Muscle of back (tissue), 13 donors: Measurements from ENCODE around the gene CCDC185. TPM values are rescaled to one million over a fixed set of nuclear protein-coding genes. Genes with fewer than 3 reads are reported as not detected.

ENCODE experiments used
- DNase-seq, 3 donors: peaks; one replicate each; pipeline versions ENCODE4 v3.0.0 to v3.0.0-alpha.2; 2013
- long read RNA-seq, 9 donors: transcript quantifications; one replicate each; lab custom pipeline, GENCODE V29; 2026
- polyA plus RNA-seq, 10 donors: library from polyadenylated mRNA; unstranded; fragments of 120-200 nt; gene quantifications; one replicate each; pipeline ENCODE4 v1.2.1, GENCODE V29; 2013; ENCODE audit not compliant: insufficient read length in 10 of 10

The CCDC185 gene
- polyA plus RNA-seq: not detected
- long read RNA-seq, donor 1: 0 reads
- long read RNA-seq, donor 2: 0 reads
- long read RNA-seq, donor 3: 0 reads
- long read RNA-seq, donor 4: 0 reads
- long read RNA-seq, donor 5: 0 reads
- long read RNA-seq, donor 6: 0 reads
- long read RNA-seq, donor 7: 0 reads
- long read RNA-seq, donor 8: 0 reads
- long read RNA-seq, donor 9: 0 reads

DNA sequence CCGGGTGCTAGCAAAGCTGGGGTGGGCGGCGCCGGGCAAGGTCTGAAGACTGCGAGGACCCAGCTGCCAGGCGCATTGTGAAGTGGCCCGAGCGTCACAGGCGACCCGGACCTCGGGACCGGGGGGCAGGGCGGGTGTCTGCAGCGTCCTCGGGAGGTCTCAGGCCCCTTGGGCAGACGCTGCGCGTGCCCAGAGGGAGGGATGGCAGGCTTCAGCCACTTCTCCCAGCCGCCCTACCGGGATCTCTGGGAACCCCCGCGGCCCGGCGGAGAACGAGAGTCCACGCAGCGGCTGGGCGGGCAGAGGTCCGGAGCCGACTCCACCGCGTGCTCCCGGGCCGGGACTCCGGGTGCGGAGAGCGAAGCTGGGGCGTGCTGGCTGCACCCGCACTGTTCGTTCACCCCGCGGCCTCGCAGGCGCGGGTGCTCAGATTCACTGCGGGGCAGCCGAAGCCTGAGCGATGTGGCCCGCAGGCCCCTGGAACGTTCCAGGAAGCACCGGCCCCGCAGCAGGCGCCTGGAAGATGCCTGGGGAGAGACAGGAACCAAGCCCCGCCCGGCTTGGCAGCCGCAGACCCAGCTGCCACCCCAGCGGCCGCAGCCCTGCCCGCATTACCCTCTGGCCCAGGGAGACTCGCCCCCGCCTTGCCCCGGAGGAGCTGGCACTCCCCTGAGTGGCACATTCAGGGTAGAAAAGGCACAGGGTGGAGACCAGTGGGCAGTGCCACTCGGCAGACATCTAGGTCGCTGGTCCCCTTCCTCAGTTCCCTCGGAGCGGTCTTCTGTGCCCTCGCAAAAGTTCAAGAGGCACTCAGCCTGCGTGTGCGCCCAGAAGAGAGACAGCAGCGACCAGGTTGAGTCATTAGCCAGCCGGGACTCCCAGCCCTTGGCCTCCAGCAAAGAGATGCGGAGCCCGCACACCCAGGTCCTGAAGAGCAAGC lies at the start of gene CCDC185:
Gene CCDC185 (plus strand): TSS at position 141 of the 940 bp plus-strand sequence. CDS start 61 bp downstream, at position 202.
- DNase-seq: peak in 1 of 3 donors; percentile 13

DNA sequence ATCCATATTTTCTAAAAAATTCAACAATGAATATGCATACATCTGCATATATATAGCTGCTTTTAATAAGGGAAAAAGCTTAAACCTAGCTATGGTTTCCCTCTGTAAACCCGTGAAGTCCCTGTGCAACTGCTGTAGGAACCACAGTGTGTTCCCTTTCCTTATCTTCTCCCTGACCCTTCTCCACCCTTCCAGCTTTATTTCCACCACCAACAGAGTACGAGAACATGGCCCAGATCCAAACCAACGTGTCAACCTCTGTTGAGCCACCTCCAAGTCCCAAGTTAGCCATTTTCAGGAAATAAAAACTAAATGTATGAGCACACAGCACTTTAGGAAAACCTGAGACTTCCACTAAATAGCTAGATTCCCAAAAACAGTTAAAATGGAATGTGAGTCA lies 49.5 kb upstream of the CCDC185 start:
- DNase-seq: no peak

DNA sequence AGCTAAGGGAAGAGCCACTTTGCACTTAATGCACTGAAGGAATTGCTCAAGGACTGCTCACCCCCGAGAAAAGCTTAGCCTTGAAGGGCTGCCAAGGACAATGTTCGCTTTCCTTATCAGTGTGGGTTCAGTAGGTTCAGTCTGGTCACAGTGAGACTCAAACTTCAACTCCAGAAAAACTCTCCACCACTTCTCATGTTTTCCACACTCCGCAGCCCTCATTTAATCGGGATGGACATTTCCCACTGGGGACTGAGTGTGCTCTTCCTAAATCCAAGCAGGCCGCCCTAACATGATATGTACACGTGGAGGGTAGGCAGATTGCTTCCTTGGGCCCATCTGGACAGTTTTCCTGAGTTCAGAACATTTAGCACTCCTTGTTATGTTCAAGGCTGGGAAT lies 48.7 kb upstream of the CCDC185 start:
- peak in 1 of 3 donors; percentile 13 for DNase-seq

DNA sequence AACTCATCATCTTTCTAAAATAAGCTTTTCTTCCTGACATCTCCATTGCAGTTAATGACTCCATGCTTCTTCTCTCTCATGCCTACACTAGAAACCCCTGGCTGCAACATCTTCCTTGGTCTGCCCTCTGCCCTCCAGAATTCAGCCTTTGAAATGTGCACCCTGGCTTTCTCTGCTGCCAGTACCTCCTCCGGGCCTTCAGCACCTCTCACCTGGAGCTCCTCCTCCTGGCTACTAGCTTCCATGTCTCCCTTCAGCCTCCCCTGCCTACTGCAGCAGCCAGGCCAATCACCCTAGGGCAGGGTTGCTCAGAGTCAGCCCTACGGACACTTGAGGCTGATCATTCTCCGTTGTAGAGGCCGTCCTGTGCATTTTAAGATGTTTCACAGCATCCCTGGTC lies 47.5 kb upstream of the CCDC185 start:
- DNase-seq: no peak

DNA sequence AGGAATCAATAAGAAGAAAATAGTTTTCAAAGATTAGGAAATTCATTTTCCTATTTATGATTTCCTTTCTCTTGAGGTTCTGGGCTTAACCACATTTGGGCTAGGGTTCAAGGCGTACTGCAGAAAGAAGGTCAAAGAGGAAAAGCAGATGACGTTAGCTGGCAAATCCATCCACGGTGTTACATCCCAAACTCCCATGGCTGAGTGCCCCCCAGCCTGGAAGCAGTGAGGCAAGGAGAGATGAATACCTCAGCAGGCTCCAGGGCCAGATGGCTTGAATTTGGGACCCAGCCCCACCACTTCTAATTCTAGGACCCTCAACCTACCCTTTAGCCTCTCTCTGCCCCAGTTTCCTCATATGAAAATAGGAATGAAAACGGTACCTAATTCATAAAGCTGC lies 46.9 kb upstream of the CCDC185 start:
- no peak for DNase-seq

DNA sequence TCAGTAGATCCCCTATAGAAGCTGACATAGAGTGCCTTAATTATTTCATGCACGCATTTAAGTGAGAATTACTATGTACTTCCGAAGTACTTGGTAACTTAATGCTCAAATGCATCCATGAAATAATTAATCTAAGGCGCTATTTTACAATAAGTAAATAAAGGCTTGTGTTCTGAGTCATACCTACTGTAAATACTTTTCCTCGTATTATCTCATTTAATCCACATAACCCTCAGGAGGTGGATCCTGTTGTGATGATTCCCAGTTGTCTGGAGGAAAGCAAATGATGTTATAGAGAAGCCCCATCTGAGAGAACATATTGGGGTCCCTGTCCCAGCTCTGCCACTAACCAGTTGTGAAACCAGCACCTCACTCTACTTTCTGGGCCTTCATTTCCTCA lies 45.6 kb upstream of the CCDC185 start:
- DNase-seq: no peak

GRCh38 chr1:223348439-223348838 lies 44.8 kb upstream of the CCDC185 start:
- no peak for DNase-seq

DNA sequence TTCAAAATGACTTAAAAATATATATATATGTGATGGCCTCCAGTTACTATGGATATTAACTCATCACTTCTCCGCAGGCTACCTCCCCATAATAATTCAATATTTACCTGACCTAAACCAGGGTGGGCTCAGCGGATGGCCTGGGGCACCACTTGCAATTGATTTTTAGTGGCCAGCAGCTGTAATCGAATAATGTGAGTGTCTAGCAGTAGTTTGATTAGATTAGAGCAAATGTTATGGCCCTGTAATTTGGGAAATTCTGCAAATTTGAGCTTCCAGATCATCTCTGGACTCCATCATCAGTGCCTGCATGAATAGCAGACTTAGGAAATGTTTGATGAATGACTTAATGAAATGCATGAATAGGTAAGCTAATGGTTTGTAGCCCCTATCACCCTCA lies 44.0 kb upstream of the CCDC185 start:
- DNase-seq: no peak

DNA sequence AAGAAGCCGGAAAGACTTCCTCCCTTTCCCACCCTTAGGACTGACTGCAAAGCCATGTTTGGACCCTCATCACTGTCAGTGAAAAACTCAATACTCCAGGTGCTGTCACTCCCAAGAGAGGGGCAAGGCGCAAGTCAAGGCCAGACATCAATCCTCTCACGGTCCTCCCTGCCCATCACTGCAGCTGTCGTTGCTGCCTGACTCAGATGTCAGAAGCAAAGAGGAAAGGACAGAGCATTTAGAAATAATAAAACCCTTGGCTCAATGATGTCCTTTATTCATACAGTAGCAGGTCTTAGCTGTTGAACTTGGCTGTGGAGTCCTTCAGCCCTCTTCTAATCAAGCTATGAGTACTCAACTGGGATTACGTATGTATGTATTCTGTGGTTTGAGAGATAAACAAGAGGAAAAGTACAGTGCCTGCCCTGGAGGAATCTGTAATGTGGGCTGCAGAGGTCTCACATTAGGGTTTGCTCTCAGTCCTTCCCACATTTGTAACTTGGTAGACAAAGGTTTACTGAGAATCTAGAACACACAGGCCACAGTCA lies 42.8 kb upstream of the CCDC185 start:
- DNase-seq: no peak

GRCh38 chr1:223352944-223353343 lies 40.3 kb upstream of the CCDC185 start:
- DNase-seq: no peak

DNA sequence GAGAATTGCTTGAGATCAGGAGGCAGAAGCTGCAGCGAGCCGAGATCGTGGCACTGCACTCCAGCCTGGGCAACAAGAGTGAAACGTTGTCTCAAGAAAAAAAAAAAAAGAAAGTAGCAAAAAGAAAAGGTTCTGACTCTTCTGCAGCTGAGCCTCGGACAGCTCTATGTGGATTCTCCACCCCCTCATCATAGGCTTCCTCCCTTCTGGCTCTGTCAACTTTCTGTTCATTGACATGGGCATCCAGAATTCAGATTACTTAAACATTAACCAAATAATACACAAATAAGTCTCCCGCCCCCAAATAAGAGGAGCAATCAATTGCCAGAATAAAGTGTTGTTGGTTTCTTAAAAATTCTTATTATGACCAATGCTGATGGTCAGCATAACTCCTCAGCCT lies 39.3 kb upstream of the CCDC185 start:
- no peak for DNase-seq

GRCh38 chr1:223355699-223356098 lies 37.5 kb upstream of the CCDC185 start:
- DNase-seq: no peak

DNA sequence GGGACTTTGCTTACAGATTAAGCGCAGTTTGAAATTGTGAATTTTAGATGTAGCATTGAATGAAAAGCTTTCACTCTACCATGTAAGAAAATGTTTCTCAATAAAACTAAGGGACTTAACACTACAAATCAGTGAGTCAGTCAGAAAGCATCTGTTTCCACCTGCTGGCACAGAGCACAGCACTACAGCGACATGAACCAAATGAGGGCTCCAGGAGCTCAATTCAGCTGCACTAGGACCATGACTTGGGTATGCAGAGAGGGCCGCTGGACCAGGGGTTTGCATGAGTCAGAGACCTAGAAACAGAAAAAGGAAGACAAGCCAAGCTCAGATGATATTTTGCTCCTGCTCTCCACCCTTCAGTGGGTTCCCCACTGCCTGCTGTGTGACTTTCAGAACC lies 34.4 kb upstream of the CCDC185 start:
- no peak for DNase-seq

GRCh38 chr1:223363057-223363855 lies 30.0 kb upstream of the CCDC185 start:
- DNase-seq: peak in 2 of 3 donors; percentile 39 to 80

DNA sequence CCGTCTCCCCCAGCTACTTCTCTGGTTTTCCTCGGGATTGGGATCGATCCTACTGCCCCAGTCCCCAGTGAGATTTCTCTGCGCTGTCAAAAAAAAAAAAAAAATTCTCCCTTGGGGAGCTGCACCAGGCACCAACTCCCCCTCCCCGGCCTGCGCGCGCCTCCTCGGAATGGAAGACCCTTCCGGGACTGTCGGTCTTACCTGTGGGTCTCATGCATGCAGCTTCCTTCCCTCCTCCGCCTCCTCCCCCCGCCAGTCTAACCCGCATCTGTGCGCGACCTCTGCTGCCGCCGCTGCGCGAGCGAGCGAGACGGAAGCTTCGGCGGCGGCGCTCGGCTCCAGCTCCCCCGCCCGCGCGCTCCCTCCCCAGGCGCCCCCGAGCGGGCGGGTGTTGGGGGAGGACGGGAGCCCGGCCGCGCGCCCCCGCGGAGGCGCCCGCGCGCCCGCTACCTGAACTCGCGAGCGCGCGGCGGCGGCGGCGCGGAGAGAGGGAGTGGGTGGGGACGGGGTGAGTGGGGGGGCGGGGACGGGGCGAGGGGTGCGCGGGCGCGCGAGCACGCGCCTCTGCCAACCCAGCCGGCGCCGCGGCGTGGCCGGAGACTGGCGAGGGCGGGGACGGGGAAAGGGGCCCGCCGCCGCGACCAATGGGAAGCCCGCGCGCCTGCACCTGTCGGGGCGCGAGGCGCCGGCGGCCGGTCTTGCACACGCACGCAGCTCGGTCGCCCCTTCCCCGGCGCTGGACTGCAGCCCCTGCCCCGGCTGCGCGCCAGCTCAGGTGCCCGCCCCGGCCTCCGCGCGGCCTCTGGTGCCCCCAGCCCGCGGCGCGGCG lies 29.1 kb upstream of the CCDC185 start, which contains the start of gene SUSD4:
Gene SUSD4 (minus strand): TSS at position 321 of the 829 bp plus-strand sequence. CDS start 751 bp downstream, outside the sequence.
- peak; percentile 20 to 64 (median 33) for DNase-seq

DNA sequence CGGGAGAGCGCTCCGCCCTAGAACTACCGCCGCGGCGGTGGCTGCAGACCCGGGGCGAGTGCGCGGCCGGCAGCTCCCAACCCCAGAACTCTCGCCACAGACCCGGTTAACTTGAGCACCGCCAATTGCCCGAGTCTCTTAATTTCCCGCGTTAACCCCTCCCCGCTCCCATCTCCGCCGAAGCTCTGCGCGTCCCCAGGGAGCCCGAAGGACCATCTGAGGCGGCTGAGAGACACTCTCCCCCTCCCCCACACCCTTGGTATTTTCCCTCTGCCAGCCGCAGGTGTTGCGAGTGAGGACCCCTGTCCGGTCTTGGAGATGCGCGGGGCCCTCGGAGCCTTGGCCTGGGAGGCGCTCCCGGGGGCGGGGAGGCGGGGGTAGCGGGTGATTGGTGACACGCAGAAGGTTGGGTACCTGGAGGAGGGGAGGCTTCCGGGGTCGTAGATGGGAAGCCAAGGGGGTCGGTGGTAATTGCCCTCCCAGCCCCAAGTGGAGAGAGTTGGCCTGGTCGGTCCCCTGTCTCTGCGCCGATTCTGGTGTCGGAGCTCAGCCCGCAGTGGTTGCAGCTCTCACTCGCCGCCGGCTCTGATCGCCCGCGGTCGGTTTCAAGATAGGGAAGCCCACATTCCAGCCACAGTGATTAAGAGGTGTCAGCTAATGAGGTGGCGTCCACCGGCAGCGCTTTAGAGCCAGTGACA lies 28.4 kb upstream of the CCDC185 start:
- DNase-seq: peak in 1 of 3 donors; percentile 22

- no peak for DNase-seq
These were observed 19.1 kb upstream of the CCDC185 start for GRCh38 chr1:223374064-223374610.

DNA sequence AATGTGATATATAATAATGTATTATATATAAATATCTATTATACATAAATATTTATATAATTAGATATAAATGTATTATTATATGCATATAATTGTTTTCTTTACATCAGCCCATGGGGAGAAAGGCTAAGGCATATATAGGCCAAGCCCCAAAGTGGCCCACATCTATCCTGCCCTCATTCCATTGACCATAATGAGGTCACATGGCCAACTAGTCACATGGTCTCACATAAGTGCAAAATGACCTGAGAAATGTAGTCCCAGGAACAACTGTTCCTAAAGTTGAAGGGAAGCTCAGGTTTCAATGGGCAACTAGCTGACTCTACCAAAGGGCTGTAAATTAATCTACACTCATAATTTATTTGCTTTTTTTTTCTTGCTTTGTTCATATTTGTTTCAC lies 14.5 kb upstream of the CCDC185 start:
- DNase-seq: no peak

GRCh38 chr1:223386013-223386412 lies 7.2 kb upstream of the CCDC185 start:
- DNase-seq: no peak

DNA sequence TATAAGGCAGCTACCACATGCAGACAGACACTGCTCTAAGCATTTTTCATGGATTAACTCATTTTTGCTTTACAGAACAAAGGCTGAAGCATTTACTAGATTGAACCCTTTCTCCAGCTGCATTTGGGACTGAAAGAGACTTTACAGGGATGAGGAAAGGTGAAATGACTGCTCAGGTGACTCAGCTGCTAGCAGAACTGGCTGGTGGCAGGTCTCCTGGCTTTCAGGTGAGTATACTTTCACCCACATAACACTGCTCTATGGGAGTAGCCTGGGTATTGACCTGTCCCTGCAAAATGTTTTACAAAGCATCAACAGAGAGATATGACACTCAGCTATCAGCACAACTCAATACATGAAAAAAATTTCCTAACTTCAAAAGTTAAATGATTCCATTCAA lies 2.6 kb upstream of the CCDC185 start:
- no peak for DNase-seq
